Naive thymus-derived CD4-positive, alpha-beta T cell (primary cell): ENCODE results near the gene EXOSC10. TPM values are rescaled to one million over a fixed set of nuclear protein-coding genes. Genes with fewer than 3 reads are reported as not detected.
"Not testable (repeated sequence)": the region's sequence is repeated elsewhere in the genome, so short reads cannot be mapped to it uniquely, and the experiment has no call there.

Source experiments
- ATAC-seq: fragments of 150-1000 bp; cut with Tn5 transposase; 2 replicates; pipeline ENCODE4 v1.10.0; 2021; ENCODE audit warnings: mild to moderate bottlenecking, moderate library complexity
- CTCF ChIA-PET: fragments of 350-600 bp; sonication (Branson Sonifier 250); formaldehyde crosslinking; loops from one replicate; lab custom pipeline; 2021; ENCODE audit warnings: antibody characterized with exemption; lab: Charles Lee
- POLR2A ChIA-PET: fragments of 350-600 bp; sonication (Branson Sonifier 250); formaldehyde crosslinking; loops from one replicate; lab custom pipeline; 2021; ENCODE audit warnings: antibody characterized with exemption, inconsistent platforms; lab: Charles Lee
- DNase-seq, 9 donors: peaks; one replicate each; pipeline versions ENCODE4 v3.0.0 to v3.0.0-alpha.2; 2020 to 2022; ENCODE audit warnings: mixed read lengths in 1 of 9
- H3K27ac ChIP-seq: one replicate; pipeline ENCODE4 v1.7.0; 2013; ENCODE audit warnings: mild to moderate bottlenecking, low read depth, low read length, moderate library complexity
- H3K27me3 ChIP-seq, 2 donors: one replicate each; pipeline ENCODE4 v1.7.0; 2013; ENCODE audit warnings: low read length in 2 of 2, mild to moderate bottlenecking in 2 of 2, moderate library complexity in 2 of 2; ENCODE audit not compliant: control insufficient read depth in 2 of 2, insufficient read depth in 2 of 2
- H3K36me3 ChIP-seq, 3 experiments: 1 replicate in 2 of 3; 2 replicates in 1 of 3; pipeline ENCODE4 v1.7.0; 2013; ENCODE audit warnings: low read length in 3 of 3, mild to moderate bottlenecking in 3 of 3, moderate library complexity in 1 of 3; ENCODE audit not compliant: insufficient read depth in 3 of 3, control insufficient read depth in 2 of 3
- H3K4me1 ChIP-seq, 2 donors: one replicate each; pipeline ENCODE4 v1.7.0; 2013; ENCODE audit warnings: low read length in 2 of 2, mild to moderate bottlenecking in 2 of 2, moderate library complexity in 1 of 2; ENCODE audit not compliant: control insufficient read depth in 2 of 2, insufficient read depth in 2 of 2
- H3K4me3 ChIP-seq: 2 replicates; pipeline ENCODE4 v1.7.0; 2013; ENCODE audit warnings: mild to moderate bottlenecking, low read length
- H3K9me3 ChIP-seq, 3 experiments: 1 replicate in 2 of 3; 2 replicates in 1 of 3; pipeline ENCODE4 v1.7.0; 2013; ENCODE audit warnings: low read length in 3 of 3; ENCODE audit not compliant: control insufficient read depth in 2 of 3
- H3K27ac Mint-ChIP-seq, 9 donors: one replicate each; pipeline ENCODE4 v1.8.0; 2020 to 2022; ENCODE audit warnings: mixed read lengths in 9 of 9, mild to moderate bottlenecking in 8 of 9, moderate library complexity in 5 of 9, inconsistent platforms in 2 of 9
- H3K27me3 Mint-ChIP-seq, 5 donors: one replicate each; pipeline ENCODE4 v1.8.0; 2021 to 2022; ENCODE audit warnings: mixed read lengths in 5 of 5, mild to moderate bottlenecking in 1 of 5
- H3K36me3 Mint-ChIP-seq, 5 donors: one replicate each; pipeline ENCODE4 v1.8.0; 2020 to 2022; ENCODE audit warnings: mixed read lengths in 5 of 5, mild to moderate bottlenecking in 3 of 5, inconsistent platforms in 1 of 5
- H3K4me1 Mint-ChIP-seq, 7 donors: one replicate each; pipeline ENCODE4 v1.8.0; 2020 to 2022; ENCODE audit warnings: mixed read lengths in 7 of 7, mild to moderate bottlenecking in 3 of 7, inconsistent platforms in 1 of 7
- H3K4me3 Mint-ChIP-seq, 10 donors: one replicate each; pipeline ENCODE4 v1.8.0; 2020 to 2022; ENCODE audit warnings: mild to moderate bottlenecking in 10 of 10, mixed read lengths in 10 of 10, moderate library complexity in 6 of 10, inconsistent platforms in 2 of 10
- H3K9me3 Mint-ChIP-seq, 11 donors: one replicate each; pipeline ENCODE4 v1.8.0; 2020 to 2022; ENCODE audit warnings: mixed read lengths in 11 of 11, mild to moderate bottlenecking in 4 of 11, inconsistent platforms in 1 of 11, moderate library complexity in 1 of 11
- intact Hi-C, 2 donors: fragments of 100-400 bp; cut with micrococcal nuclease; formaldehyde crosslinking; loops; one replicate each; pipeline ENCODE4 v1.15.1; 2023
- polyA plus RNA-seq, 2 donors: library from polyadenylated mRNA; unstranded; fragments of 300-500 nt; fragmentation: Illumina TruSeq; gene quantifications; one replicate each; pipeline ENCODE4 v1.2.3, GENCODE V29; 2021
- total RNA-seq, 6 experiments: library from RNA in 5 of 6; stranded (reverse) in 5 of 6; gene quantifications; 1 replicate in 5 of 6; 2 replicates in 1 of 6; pipeline ENCODE4 v1.2.3 and lab custom pipeline; 2021 to 2026

Gene EXOSC10
- total and polyA plus RNA-seq, 7 experiments from 2014 or later: 33.9 to 83.4 (median 80.0) TPM

- Mint-ChIP-seq H3K36me3 (peaks cover 0 to 44% (median 25%) of the 10 kb centered on the region in 5 donors), H3K27ac (peak overlapping the region in 4 of 9 donors; percentile 4 to 77 (median 38)), H3K27me3 (no peaks in the 10 kb centered on the region), H3K4me1 (peaks cover 3 to 36% (median 26%) of the 10 kb centered on the region in 7 donors), H3K9me3 (no peaks in the 10 kb centered on the region), H3K4me3 (peak overlapping the region in 1 of 10 donors; percentile 19)
- CTCF ChIA-PET: interaction anchor here (1.6 kb wide), 1 partner anchor 13 kb away, joined by 4 read pairs; no protein-coding TSS in a partner anchor
- Histone ChIP-seq H3K9me3 (no peaks in the 10 kb centered on the region), H3K36me3 (peaks cover 28 to 71% (median 47%) of the 10 kb centered on the region in 3 experiments), H3K4me1 (no peaks in the 10 kb centered on the region), H3K27ac (no peak overlapping the region), H3K4me3 (no peak overlapping the region), H3K27me3 (no peaks in the 10 kb centered on the region)
- no peak for DNase-seq
- intact Hi-C loops: no loop called here
- POLR2A ChIA-PET: interaction anchor here (0.6 kb wide), 1 partner anchor 231 kb away, joined by 3 read pairs; no protein-coding TSS in a partner anchor
- no peak for ATAC-seq
These were observed 75.4 kb downstream of the EXOSC10 start for GRCh38 chr1:11024154-11024873.

GRCh38 chr1:11023201-11023600 is 76.5 kb downstream of the EXOSC10 start:
- Mint-ChIP-seq H3K36me3 (peaks cover 6 to 51% (median 30%) of the 10 kb centered on the region in 5 donors), H3K27ac (peak overlapping the region in 1 of 9 donors; percentile 51), H3K9me3 (no peaks in the 10 kb centered on the region), H3K27me3 (no peaks in the 10 kb centered on the region), H3K4me1 (peaks cover 3 to 43% (median 34%) of the 10 kb centered on the region in 7 donors), H3K4me3 (peak overlapping the region in 1 of 10 donors; percentile 7)
- ATAC-seq (no peak), DNase-seq (no peak)
- ChIA-PET POLR2A (no interaction called here), CTCF (no interaction called here)
- no peak overlapping the region for H3K4me3 ChIP-seq
- peaks cover 28 to 82% (median 57%) of the 10 kb centered on the region in 3 experiments for H3K36me3 ChIP-seq
- H3K9me3 ChIP-seq: no peaks in the 10 kb centered on the region
- no peaks in the 10 kb centered on the region for H3K27me3 ChIP-seq
- no peak overlapping the region for H3K27ac ChIP-seq
- intact Hi-C loops: no loop called here
- H3K4me1 ChIP-seq: no peaks in the 10 kb centered on the region

- H3K4me1 Mint-ChIP-seq: peaks cover 10 to 55% (median 38%) of the 10 kb centered on the region in 7 donors
- ATAC-seq: no peak
These were observed 79.7 kb downstream of the EXOSC10 start for GRCh38 chr1:11019971-11020370.

GRCh38 chr1:11019358-11019757 is 80.3 kb downstream of the EXOSC10 start:
- Mint-ChIP-seq H3K4me1 (peaks cover 16 to 60% (median 44%) of the 10 kb centered on the region in 7 donors), H3K36me3 (peaks cover 7 to 52% (median 39%) of the 10 kb centered on the region in 5 donors)
- H3K27ac ChIP-seq, H3K27ac Mint-ChIP-seq, H3K4me1 ChIP-seq, H3K27me3 ChIP-seq, POLR2A ChIA-PET, ATAC-seq, H3K27me3 Mint-ChIP-seq, CTCF ChIA-PET, DNase-seq, H3K4me3 Mint-ChIP-seq, H3K9me3 ChIP-seq, H3K9me3 Mint-ChIP-seq, H3K4me3 ChIP-seq: not testable (repeated sequence)
- intact Hi-C loops: loop anchor here in 1 of 2 donors (10.0 kb wide), 1 partner anchor 1105 kb away; the partner anchor contains the start of gene CTNNBIP1
- peaks cover 27 to 90% (median 53%) of the 10 kb centered on the region in 3 experiments for H3K36me3 ChIP-seq

More at GRCh38 chr1:11019971-11020370, 79.7 kb downstream of the EXOSC10 start:
- H3K9me3 Mint-ChIP-seq: no peaks in the 10 kb centered on the region
- intact Hi-C loops: loop anchor here in 1 of 2 donors (10.0 kb wide), 1 partner anchor 1105 kb away; the partner anchor contains the start of gene CTNNBIP1
- peaks cover 2 to 7% of the 10 kb centered on the region in 2 donors for H3K4me1 ChIP-seq
- no peaks in the 10 kb centered on the region for H3K27me3 Mint-ChIP-seq
- H3K36me3 Mint-ChIP-seq: peaks cover 7 to 47% (median 38%) of the 10 kb centered on the region in 5 donors
- no peak overlapping the region for H3K27ac Mint-ChIP-seq
- H3K4me3 Mint-ChIP-seq: no peak overlapping the region
- CTCF ChIA-PET: no interaction called here
- H3K27me3 ChIP-seq: no peaks in the 10 kb centered on the region
- H3K4me3 ChIP-seq: no peak overlapping the region
- H3K27ac ChIP-seq: no peak overlapping the region
- POLR2A ChIA-PET: interaction anchor here (0.5 kb wide), 1 partner anchor 38 kb away, joined by 5 read pairs; no protein-coding TSS in a partner anchor
- peaks cover 22 to 90% (median 57%) of the 10 kb centered on the region in 3 experiments for H3K36me3 ChIP-seq
- no peaks in the 10 kb centered on the region for H3K9me3 ChIP-seq
- no peak for DNase-seq

Other genes starting within 250 kb of the EXOSC10 start
- 100 to 1,000 TPM; 114 to 196 (median 174) TPM for gene TARDBP, start 87.2 kb downstream of the EXOSC10 start, total RNA-seq
- 10 to 100 TPM; 55.0 to 80.4 TPM for gene TARDBP, start 87.2 kb downstream of the EXOSC10 start, polyA plus RNA-seq
- gene MASP2, start 52.6 kb downstream of the EXOSC10 start, total RNA-seq: under 1 TPM in 1 of 5 experiments, not detected in 4; 0.72 TPM
- under 1 TPM in 1 of 2 donors, not detected in 1; 0.13 TPM for gene MASP2, start 52.6 kb downstream of the EXOSC10 start, polyA plus RNA-seq
- gene SRM, start 39.9 kb downstream of the EXOSC10 start, total RNA-seq: 100 to 1,000 TPM in 1 of 5 experiments, 10 to 100 TPM in 4; 30.9 to 116 (median 44.1) TPM
- 100 to 1,000 TPM in 1 of 2 donors, 10 to 100 TPM in 1; 75.6 to 128 TPM for gene SRM, start 39.9 kb downstream of the EXOSC10 start, polyA plus RNA-seq
- gene ANGPTL7, start 89.5 kb upstream of the EXOSC10 start, total RNA-seq: not detected
- gene ANGPTL7, start 89.5 kb upstream of the EXOSC10 start, polyA plus RNA-seq: not detected
- 10 to 100 TPM; 38.8 to 47.9 (median 46.2) TPM for gene MTOR, start 162.7 kb upstream of the EXOSC10 start, total RNA-seq
- gene MTOR, start 162.7 kb upstream of the EXOSC10 start, polyA plus RNA-seq: 1 to 10 TPM; 4.8 to 9.7 TPM
- gene UBIAD1, start 173.3 kb upstream of the EXOSC10 start, total RNA-seq: 10 to 100 TPM; 21.7 to 41.7 (median 32.9) TPM
- 10 to 100 TPM; 53.3 to 60.9 TPM for gene UBIAD1, start 173.3 kb upstream of the EXOSC10 start, polyA plus RNA-seq